ENCODE results near the gene DMWD.
A peak's percentile ranks its signal among the peaks of the same experiment; 100 is the strongest.

DNA sequence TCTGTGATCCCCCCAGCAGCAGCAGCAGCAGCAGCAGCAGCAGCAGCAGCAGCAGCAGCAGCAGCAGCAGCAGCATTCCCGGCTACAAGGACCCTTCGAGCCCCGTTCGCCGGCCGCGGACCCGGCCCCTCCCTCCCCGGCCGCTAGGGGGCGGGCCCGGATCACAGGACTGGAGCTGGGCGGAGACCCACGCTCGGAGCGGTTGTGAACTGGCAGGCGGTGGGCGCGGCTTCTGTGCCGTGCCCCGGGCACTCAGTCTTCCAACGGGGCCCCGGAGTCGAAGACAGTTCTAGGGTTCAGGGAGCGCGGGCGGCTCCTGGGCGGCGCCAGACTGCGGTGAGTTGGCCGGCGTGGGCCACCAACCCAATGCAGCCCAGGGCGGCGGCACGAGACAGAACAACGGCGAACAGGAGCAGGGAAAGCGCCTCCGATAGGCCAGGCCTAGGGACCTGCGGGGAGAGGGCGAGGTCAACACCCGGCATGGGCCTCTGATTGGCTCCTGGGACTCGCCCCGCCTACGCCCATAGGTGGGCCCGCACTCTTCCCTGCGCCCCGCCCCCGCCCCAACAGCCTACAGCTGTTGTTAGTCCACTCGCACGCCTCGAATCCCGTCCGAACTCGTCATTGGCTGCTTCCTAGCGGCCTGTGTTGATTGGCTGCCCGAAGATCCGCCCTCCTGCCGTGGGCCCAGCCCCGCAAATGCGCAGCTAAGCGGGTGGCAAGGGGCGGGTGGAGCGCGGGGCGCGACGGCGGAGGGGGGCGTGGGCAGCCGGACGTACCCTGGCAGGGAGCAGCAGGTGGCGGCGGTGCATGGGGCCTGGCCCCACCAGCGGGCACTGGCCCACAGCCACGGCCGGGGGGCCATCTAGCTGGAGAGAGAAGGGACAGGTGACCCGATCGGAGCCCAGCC lies 22.2 kb downstream of the DMWD start:
- TF ChIP-seq, protein P1, sequence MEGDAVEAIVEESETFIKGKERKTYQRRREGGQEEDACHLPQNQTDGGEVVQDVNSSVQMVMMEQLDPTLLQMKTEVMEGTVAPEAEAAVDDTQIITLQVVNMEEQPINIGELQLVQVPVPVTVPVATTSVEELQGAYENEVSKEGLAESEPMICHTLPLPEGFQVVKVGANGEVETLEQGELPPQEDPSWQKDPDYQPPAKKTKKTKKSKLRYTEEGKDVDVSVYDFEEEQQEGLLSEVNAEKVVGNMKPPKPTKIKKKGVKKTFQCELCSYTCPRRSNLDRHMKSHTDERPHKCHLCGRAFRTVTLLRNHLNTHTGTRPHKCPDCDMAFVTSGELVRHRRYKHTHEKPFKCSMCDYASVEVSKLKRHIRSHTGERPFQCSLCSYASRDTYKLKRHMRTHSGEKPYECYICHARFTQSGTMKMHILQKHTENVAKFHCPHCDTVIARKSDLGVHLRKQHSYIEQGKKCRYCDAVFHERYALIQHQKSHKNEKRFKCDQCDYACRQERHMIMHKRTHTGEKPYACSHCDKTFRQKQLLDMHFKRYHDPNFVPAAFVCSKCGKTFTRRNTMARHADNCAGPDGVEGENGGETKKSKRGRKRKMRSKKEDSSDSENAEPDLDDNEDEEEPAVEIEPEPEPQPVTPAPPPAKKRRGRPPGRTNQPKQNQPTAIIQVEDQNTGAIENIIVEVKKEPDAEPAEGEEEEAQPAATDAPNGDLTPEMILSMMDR (IDR thresholded peaks at IDR 0.05) = peak; percentile 93 to 98 (median 97)
- peak in 2 of 4 donors; percentile 41 to 46 for TF ChIP-seq POLR2A (IDR thresholded peaks at IDR 0.05)
